Breast epithelium (tissue), 3 donors: Measurements from ENCODE around the gene IL1RAPL2.

Source experiments
- CTCF ChIP-seq, 3 donors: fragments of 450-650 bp; IDR thresholded peaks; one replicate each; pipeline ENCODE4 v1.5.1; 2016 to 2017; ENCODE audit warnings: antibody characterized with exemption in 3 of 3, mild to moderate bottlenecking in 3 of 3, moderate library complexity in 3 of 3
- POLR2A ChIP-seq: fragments of 450-650 bp; IDR thresholded peaks from one replicate; pipeline ENCODE4 v1.6.1; 2016; ENCODE audit warnings: antibody characterized with exemption, mild to moderate bottlenecking, moderate library complexity
- POLR2AphosphoS5 ChIP-seq, 3 donors: sonication (generic); formaldehyde crosslinking; IDR thresholded peaks; one replicate each; pipeline ENCODE4 v1.6.1; 2017; ENCODE audit warnings: antibody characterized with exemption in 3 of 3

- no peak for TF ChIP-seq CTCF (IDR thresholded peaks at IDR 0.05)
- TF ChIP-seq POLR2AphosphoS5 (IDR thresholded peaks at IDR 0.05), result no peak
- no peak for TF ChIP-seq POLR2A
Observed at GRCh38 chrX:104854188-104854587, 288.2 kb downstream of the IL1RAPL2 start.
